Spleen (tissue), 7 donors: ENCODE results near the gene ZNF775.

Experiments used
- CTCF ChIP-seq, 11 experiments: fragments of 200-600 bp in 7 of 11; fragments of 450-650 bp in 4 of 11; sonication (generic) in 4 of 11; IDR thresholded peaks in 8 of 11; conservative IDR thresholded peaks in 3 of 11; 1 replicate in 7 of 11; 2 replicates in 4 of 11; pipeline versions ENCODE4 v1.4.0 to v1.8.0; 2016 to 2021; ENCODE audit warnings: antibody characterized with exemption in 11 of 11, inconsistent platforms in 4 of 11, mild to moderate bottlenecking in 1 of 11
- POLR2A ChIP-seq, 3 donors: fragments of 450-650 bp; IDR thresholded peaks; one replicate each; pipeline ENCODE4 v1.5.1; 2017; ENCODE audit warnings: antibody characterized with exemption in 3 of 3, mild to moderate bottlenecking in 1 of 3
- POLR2AphosphoS5 ChIP-seq, 3 donors: sonication (generic); formaldehyde crosslinking; IDR thresholded peaks; one replicate each; pipeline ENCODE4 v1.5.1; 2017; ENCODE audit warnings: antibody characterized with exemption in 3 of 3
- donor health status: DM: no; HTN: no; CAD: no; lungs with moderate emphysema.
- donor health status: DM: no; HTN: no; CAD: no.
- donor health status: DM: no; HTN: no; CAD: no.

- TF ChIP-seq CTCF (IDR thresholded peaks at IDR 0.05 in 8 of 11, conservative IDR thresholded peaks at IDR 0.05 in 3 of 11), result no peak
- no peak for TF ChIP-seq POLR2A (IDR thresholded peaks at IDR 0.05)
- no peak for TF ChIP-seq POLR2AphosphoS5 (IDR thresholded peaks at IDR 0.05)
These were observed 39.7 kb upstream of the ZNF775 start for GRCh38 chr7:150339409-150339809.
